DND-41 (cell line): ENCODE data around the gene ATP9A.

Source experiments
- EZH2 ChIP-seq: IDR thresholded peaks from 3 replicates; pipeline ENCODE4 v1.6.1; 2012; ENCODE audit warnings: borderline replicate concordance, low read depth, mild to moderate bottlenecking, moderate library complexity, low read length, inconsistent platforms; ENCODE audit not compliant: severe bottlenecking
- TF ChIP-seq, protein P1 (sequence below): IDR thresholded peaks from 2 replicates; pipeline ENCODE4 v1.5.1; 2012; ENCODE audit warnings: borderline replicate concordance, low read length, moderate library complexity, mild to moderate bottlenecking; ENCODE audit not compliant: poor library complexity, severe bottlenecking; ENCODE audit errors: extremely low read depth

DNA sequence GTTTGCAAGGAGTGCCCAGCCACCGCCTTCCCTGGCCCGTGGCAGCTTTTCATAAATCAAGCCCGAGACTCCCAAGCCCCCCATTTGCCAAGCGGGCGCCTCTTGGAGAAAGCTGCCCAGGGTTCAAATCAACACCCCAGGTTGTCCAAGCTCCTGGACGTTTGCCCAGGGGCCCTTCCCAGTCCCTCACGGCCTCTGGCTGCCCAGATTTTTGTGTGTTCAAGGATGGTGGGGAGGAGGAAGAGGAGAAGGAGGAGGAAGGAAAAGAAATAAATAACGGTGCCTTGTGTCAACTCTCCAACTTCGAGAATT is 205.1 kb downstream of the ATP9A start:
- no peak for TF ChIP-seq EZH2
- TF ChIP-seq, protein P1, sequence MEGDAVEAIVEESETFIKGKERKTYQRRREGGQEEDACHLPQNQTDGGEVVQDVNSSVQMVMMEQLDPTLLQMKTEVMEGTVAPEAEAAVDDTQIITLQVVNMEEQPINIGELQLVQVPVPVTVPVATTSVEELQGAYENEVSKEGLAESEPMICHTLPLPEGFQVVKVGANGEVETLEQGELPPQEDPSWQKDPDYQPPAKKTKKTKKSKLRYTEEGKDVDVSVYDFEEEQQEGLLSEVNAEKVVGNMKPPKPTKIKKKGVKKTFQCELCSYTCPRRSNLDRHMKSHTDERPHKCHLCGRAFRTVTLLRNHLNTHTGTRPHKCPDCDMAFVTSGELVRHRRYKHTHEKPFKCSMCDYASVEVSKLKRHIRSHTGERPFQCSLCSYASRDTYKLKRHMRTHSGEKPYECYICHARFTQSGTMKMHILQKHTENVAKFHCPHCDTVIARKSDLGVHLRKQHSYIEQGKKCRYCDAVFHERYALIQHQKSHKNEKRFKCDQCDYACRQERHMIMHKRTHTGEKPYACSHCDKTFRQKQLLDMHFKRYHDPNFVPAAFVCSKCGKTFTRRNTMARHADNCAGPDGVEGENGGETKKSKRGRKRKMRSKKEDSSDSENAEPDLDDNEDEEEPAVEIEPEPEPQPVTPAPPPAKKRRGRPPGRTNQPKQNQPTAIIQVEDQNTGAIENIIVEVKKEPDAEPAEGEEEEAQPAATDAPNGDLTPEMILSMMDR: no peak
